WI38 (cell line): ENCODE results near the gene SLC6A3.

Source experiments
- H3K4me3 ChIP-seq: 2 replicates; pipeline ENCODE4 v1.5.1; 2011; ENCODE audit warnings: low read depth, mild to moderate bottlenecking, control low read depth, low read length
- CTCF ChIP-seq: IDR thresholded peaks from 2 replicates; pipeline ENCODE4 v1.5.1; 2012; ENCODE audit warnings: low read depth, mild to moderate bottlenecking, control low read depth, low read length

The SLC6A3 gene

DNA sequence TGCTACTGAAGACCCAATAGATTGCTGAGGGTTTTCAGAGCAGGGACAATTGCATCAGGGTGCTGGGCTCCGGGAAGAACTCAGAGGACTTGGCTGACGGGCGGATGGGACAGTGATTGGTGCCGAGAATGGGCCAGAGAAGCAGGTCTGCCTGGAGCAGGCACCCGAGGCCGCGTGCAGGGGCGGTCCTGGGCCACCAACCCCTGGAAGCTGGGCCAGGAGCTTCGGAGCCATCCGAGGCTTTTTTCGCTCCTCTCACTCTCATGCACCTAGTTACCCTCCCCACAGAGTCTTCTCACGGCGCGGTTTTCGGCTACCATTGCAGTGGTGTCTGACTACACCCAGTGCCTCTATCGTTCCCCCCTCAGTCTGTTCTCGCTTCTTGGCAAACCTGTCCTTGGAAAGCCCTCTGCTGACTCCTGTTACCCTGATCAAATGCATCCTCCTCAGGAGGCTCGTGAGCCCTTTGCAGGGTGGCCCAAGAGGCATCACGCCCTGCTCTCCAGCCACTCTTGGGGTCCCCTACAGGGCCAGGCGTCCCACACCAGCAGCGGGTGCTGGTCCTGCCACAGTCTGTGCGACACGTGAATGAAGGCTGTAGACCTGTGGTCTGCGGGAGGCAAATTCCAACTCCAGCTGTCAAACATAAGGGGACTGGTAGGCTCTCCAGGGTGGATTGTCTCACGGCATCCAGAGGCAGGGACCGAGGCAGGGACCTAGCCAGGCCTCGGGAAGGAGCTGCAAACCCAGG lies 99.2 kb downstream of the SLC6A3 start:
- TF ChIP-seq CTCF = no peak

GRCh38 chr5:1344975-1345838 lies 100.0 kb downstream of the SLC6A3 start, which contains the start of gene CLPTM1L:
Gene CLPTM1L, minus strand, starts transcription at chr5:1345099. Its CDS starts 258 bp downstream, at chr5:1344841.
- no peak for TF ChIP-seq CTCF
- peak within 1 kb of the TSS; percentile 79 for H3K4me3 ChIP-seq

More for the DNA sequence above, 99.2 kb downstream of the SLC6A3 start:
- H3K4me3 ChIP-seq = peak overlapping the region; percentile 79

DNA sequence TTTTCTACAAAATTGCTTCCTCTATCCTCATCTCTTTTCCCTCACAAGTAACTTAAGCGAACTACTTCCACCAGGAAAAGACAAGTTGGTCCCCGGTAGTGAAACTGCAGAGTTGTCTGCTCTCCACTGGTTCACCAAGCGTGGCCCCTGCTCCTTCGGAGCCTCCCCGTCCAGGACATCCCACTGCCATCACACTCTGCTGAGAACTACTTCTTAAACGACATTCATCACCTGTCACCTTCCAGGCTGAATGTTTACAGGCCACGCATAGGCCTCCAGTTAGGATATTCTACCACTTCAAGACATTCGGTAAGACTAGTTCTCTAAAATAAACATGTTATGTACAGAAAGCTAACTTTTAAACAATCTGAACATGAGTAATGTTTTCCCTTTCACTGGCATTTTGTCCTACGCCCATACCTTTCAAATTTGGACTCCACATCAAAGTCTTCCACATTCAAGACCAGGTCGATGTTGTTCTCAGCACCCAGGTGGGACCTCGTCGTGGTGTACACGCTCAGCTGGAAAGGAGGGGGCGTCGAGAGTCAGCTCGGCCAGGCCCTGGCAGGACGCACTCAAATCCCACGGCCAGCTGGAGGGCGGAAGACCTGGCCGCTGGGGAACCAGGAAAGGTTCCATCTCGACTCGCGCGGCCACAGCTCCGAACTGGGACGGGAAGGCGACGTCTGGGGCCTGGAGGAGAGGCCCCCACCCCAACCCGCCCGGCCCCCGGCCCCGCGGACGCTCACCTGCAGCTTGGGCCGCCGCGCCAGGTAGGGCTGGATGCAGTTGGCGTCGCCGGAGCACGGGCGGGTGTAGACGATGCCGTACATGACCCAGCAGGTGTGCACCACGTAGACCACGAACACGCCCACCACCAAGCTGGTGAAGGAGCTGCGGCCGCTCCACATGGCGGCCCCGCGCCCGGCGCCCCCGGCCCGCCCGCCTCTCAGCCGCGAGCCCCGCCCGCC lies 101.0 kb downstream of the SLC6A3 start:
- no peak for TF ChIP-seq CTCF
- H3K4me3 ChIP-seq = peak overlapping the region; percentile 75

DNA sequence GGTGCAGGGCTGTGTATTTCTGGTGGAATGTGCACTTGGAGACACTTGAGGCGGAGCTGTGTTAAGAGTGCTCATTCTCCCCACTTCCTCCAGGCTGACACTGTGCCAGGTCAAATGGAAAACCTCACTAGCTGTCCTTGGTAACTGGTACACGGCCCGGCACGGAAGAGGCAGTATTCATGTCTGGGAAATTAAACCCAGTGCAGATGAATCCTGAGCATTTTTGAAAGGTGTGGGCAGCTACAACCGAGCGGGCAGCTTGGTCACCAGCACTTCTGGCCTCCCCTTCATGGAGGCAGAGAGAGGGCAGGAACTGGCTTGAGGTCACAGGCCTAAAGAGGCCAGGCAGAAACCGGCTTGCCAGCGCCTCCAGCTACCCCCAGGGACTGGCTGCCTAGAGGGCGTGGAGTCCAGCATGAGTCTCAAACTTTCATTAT lies 101.9 kb downstream of the SLC6A3 start:
- no peak overlapping the region for H3K4me3 ChIP-seq
- no peak for TF ChIP-seq CTCF
